8988T (cell line): ENCODE data around the gene PTPRO.

ENCODE experiments used
- DNase-seq: peaks from one replicate; pipeline ENCODE4 v3.0.0; 2011

PTPRO gene

DNA sequence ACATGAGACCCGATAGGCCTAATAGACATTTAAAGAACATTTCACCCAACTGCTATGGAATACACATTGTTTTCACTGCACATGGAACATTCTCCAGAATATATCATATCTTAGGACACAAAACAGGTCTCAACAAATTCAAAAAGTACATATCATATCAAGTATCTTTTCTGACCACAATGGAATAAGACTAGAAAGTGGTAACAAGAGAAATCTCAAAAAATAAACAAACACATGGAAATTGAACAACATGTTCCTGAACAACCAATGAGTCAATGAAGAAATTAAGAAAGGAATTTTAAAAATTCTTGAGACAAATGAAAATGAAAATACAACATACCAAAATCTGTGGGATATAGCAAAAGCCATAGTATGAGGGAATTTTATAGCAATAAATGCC lies 208.1 kb downstream of the PTPRO start:
- no peak for DNase-seq

DNA sequence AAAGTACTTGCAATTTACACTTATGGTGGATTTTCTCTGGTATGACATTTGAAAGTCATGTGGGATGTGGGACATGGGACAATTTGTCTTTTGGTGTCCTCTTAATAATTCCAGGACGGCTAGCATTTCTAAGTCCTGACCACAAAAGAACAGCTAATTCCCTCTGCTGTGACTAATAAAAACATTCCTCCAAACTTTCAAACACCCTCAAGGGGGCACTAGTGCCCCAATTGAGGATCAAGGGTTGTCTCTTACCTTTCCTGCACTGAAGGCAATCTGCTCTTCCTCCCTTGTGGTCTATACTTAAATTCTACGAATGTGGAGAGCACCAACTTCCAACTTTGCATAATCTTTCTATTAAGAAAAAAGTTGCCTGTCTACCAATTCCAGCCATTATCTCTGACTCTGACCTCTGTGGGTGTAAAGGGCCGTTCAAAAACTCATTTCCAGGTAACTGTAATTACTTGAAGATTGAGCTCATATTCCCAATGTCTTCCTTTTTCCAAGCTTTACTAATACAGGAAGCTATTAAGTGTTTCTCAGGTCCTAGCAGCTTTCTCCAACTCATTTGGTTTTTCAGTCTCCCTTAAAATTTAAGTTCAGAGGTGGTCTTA lies 210.2 kb downstream of the PTPRO start:
- no peak for DNase-seq

DNA sequence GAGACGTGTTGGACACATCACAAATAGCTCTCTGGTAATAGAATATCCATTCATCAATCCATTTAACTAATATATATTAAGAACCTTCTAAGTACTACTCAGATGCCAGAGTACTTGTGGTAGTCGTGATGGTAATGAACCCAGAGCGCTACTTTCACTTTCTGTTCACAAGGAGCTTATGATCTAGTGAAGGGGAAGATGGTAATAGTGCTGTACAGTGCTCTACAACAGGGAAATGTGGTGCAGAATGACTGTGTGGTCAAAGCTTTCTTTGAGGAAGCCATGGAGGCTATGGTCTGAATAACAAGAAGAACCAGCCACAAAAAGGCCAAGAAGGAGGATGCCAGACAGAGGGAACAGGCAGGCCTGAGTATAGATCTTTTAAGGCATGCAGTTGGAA lies 212.0 kb downstream of the PTPRO start:
- DNase-seq, result no peak

DNA sequence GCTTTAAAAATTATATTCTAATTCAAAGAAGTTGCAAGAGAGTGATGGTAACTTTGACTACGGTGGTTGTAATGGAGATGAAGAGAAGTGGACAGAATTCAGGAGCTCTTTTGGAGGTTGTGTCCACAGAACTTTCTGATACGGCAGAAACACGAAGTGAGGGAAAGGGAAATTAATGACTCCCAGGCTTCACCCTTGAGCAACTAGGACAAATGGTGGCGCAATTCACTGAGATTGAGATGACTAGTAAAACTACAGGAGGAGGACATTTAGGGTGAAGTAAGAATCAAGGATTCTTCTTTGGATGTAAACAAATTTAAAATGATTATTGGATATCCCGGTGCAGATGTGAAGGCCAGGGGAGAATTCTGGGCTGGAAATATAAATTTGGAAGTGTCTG lies 212.6 kb downstream of the PTPRO start:
- DNase-seq, result no peak

DNA sequence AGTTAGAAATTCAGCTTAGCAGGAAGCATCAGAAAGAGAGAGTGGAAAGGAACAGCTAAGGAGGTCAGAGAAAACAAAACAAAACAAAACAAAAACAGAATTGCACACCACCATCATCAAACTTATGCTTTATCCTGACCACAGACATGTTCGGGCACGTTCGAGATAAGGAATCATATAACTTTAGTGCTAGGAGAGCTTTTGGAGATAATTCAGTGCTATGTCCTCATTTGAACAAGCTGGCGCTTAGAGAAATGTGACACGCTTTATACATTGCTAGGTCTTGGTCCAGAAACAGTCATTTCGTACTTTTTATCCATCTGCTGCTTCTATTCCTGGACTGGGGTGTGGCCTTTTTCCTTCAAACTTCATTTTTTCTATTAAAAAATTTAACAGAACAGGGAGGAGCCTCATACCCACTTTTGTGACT lies 213.1 kb downstream of the PTPRO start:
- DNase-seq, result no peak

DNA sequence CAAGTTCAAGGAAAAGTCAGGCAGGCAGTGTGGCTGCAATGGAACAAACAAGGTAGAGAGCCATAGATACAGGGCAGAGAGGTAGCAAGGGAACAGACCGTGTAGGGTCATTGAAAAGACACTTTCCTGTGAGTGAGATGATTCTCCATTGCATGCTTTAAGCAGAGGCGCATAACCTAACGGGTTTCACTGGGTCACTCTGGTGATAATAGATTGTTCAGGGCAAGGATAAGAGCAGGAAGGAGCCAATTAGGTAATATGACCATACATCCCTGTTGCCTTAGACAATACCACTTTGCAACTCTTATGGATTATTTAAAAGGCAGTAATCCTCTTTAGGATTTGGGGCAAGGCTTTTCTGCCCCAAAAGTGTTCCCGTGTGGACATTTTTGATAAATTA lies 214.1 kb downstream of the PTPRO start:
- no peak for DNase-seq

DNA sequence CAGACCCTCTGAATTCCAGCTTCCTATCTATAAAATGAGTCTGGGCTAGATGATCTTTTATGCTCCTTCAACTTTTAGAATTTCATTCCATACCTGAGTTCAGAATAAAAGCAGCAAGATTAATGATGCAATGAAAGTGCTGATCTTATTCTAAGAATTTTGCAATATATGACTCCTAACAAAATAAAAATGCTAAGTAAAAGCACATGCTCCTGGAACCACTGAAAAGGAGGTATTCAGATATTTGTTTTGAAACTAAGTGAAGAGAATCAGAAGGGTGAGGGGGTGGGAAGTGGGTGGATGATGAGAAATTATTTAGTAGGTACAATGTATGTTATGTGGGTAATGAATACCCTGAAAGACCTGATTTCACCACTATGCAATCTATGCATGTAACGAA lies 216.6 kb downstream of the PTPRO start:
- no peak for DNase-seq

DNA sequence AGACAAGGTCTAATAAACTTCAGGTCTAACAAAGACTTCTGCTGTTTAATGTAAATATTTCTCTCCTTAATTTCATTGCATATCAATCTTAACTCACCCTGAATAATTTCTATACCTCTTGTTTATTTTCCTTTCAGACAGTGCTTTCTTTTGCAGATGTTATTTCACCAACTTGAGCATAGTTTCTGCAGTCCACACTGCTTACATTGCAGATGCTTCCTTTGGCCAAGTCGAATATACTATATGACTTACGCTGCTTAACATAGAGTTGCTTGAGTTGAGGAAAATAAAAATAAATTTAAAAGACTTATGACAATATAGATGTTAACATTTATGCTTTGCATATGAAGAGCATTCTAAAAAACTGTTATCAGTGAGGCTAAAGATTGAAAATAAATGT lies 217.7 kb downstream of the PTPRO start:
- no peak for DNase-seq

DNA sequence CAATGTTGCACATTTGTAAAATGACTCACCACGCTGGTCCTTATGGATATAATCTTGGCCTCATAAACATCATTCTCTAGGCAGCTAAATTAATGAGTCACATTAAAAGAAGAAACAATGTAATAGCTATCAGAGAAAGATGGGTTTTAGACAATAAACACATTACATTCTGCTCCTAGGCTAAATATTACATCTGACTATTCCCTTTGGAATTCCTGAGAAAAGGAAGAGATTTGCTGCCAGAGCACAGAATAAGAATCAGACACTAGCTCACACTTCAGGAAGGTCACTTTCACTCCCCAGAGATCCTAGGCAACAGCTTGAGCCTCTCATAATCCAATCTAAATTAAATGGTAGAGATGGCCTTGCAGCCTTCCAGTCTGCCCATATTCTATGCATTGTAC lies 218.2 kb downstream of the PTPRO start:
- no peak for DNase-seq

DNA sequence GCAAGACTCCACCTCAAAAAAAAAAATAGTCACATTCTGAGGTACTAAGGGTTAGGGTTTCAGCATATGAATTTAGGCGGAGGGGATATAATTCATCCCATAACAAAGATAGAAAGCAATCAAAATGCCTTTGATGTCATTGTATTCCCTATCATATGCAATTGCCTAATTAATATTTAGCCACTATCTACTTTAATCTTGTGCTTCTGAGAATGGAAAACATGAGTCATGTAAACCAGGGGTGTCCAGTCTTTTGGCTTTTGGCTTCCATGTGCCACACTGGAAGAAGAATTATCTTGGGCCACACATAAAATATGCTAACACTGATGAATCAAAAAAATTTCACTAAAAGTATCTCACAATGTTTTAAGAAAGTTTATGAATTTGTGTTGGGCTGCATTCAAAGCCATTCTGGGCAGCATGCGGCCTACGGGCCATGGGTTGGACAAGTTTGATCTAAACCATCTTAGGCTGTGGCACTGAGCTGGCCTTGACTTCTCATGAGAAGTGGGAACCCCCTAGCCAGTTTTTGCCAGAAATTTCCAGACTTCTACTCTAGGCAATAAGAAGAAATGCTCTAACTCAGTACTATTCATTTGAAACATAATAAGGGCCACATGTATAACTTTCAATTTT lies 219.8 kb downstream of the PTPRO start:
- no peak for DNase-seq

DNA sequence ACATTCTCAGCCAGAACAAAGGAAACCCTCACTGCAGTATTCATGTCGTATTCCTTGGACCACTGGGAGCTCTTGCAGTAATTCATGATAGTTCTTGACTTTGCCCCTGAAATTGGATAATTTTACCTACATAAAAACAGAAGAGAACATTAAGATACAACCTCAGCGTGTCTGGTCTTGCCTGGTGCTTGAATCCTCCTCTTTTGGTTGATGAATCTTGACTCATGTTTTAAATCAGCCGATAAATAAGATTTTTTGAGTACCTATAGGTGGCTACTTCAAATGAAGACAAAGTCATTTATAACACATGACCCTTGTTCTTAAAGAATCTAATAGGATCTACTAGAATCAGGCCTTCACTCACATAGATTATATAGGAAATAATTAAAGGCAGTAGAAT lies 221.0 kb downstream of the PTPRO start:
- DNase-seq, result no peak

DNA sequence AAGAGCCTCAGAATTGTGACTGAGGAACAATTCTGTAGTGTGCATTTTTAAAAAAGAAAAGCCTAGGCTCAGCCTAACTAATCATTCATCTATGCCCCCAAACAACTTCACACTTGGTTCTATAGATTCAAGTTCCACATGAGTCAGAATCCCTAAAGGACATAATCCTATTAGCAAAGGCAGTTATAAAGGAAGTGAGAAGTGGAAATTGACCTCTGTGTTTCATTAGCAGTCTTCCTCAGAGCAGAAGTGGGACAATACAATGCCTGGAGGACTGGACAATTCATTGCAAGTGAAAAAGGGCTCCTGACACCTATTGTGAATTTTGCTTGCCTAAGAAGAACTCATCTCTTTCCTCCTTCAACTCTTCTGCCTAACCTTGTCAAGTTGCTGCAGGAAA lies 222.3 kb downstream of the PTPRO start:
- DNase-seq, result no peak

DNA sequence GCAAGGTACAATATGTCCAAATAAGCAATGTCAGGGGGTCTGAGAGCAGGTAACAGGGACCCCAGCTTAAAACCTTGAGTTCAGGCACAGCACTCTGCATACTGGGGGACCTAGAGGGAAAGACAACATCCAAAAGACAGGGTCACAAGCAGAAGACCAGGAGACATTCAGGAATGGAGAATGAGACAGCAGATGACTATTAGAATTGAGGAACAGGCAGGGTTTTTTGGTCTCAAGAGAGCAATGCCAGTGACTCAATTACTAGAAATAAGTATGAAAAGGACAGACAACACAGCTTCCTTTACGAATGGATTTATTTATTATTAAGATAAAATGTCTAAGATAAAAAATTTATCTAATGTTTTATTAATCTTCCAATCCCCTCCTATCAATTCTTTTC lies 223.0 kb downstream of the PTPRO start:
- DNase-seq, result no peak

DNA sequence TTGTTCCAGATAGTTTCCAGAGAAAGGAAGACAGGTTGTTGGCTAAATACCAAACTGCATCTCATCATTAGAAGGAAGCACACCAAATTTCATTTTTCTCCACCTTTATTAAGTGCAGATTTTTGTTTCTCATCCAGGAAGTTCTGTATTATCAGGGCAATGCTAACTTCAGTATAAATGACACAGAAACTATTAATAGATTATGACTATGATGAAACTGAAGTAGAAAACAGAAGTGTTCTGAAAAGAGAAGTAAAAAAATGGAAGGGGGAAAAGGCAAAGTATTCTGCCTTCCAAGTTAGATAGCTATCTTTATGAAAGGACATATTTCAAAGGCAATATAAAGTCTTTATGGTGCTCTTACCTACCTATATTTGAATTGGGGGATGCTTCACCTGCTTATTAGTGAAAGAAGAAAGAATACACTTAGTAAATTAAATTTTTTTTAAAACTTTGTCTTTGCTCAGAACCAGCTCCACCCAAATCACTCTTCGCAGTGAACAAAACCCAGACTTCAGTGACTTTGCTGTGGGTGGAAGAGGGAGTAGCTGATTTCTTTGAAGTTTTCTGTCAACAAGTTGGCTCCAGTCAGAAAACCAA lies 223.9 kb downstream of the PTPRO start:
- DNase-seq, result no peak

DNA sequence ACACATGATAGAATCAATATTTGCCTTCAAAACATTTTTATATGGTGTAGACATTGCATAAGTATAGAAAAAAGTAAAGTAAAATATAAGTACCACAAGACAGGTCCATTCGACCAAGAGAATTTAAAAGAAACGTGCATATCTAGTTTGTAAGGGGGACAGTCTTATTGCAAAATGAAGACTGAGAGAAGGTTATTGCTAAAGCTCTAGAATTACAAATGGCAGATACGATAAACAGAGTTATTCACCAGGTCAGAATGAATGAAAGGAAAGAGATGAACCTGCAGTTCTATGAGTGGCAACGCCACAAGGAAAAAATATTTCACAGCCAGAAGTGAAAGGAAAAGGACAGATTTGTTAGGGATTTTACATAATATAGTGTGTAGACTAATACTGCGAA lies 224.8 kb downstream of the PTPRO start:
- DNase-seq, result no peak

DNA sequence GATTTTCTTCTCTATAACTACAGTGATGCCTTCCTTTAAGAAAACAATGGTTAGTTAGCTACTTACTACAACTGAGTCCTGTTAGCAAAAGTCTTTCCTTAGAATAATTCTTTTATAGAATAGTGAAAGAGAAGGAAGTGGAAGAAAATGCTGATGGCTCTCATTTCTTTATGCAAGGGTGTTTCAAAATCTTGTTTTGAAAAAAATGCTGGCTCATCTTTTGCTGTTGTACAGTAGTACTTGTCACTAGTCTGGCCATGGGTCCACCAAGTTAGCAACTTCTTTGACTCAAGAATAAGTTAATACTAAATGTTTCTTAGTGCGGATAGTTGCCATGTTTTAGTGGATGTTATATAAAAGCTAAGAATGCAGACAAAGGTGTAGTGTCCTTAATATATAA lies 225.4 kb downstream of the PTPRO start:
- DNase-seq, result no peak

DNA sequence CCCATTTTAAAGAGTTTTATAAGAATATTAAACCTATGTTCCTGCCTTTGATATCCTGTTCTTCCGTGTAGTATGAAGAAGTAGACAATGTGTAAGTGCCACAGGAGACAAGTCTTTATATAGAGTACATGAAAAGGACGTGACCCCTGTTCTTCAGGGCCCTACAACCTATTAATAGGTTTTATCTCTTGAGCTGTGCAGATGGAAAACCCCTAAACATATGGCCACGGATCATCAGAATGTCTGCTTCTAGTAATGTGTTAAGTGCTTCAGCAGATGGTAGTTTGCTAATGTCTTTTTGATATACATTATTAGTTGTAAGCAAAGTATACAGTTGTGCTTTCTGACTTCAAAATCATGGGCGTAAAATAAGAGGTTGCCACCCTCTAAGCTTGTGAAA lies 228.5 kb downstream of the PTPRO start:
- DNase-seq, result no peak

DNA sequence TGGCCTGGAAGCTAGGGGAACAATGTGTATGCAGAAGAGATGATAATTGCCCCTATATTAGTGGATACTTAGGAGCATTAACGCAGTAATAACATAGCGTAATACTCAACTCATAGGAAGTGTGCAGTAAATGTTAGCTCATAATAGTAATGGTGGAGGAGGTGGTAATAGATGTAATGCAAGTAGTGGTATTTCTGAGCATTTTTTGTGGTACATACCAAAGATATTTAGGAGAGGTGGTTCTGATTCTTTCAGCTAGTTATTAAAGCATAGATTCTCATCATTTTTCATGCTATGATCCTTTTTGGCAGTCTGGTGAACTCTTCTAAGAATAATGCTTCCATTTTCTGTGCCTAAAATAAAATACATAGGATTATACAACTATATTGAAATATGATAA lies 233.1 kb downstream of the PTPRO start:
- DNase-seq, result no peak

DNA sequence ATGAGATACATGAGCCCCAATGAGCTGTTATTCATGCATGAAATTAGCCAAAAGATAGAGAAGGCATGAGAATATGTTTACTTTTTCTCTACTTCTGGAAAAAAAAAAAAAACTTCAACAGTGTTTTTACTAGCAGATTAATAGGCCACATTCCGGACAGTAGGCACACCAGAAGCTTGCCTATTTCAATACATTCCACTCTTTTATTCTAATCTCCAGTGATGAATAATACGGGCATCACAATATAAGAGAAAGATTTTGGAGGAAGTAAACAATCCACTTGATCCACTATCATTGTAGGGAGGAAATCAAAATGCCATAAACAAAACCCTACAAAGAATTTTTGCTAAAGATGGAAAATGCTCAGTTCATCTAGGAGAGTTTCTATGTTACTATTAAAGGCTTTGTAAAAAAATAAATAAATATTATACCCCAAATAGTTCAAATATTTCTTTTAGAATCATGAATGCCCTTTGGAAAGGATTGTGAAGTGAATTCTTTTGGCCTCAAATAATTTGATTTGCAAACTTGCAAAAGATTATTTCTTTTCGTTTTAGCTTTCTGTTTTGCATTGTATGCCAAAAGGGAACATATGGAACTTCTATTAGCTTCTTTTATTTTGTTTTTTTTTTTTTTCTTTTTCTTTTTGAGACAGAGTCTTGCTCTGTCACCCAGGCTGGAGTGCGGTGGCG lies 234.2 kb downstream of the PTPRO start:
- DNase-seq, result no peak

DNA sequence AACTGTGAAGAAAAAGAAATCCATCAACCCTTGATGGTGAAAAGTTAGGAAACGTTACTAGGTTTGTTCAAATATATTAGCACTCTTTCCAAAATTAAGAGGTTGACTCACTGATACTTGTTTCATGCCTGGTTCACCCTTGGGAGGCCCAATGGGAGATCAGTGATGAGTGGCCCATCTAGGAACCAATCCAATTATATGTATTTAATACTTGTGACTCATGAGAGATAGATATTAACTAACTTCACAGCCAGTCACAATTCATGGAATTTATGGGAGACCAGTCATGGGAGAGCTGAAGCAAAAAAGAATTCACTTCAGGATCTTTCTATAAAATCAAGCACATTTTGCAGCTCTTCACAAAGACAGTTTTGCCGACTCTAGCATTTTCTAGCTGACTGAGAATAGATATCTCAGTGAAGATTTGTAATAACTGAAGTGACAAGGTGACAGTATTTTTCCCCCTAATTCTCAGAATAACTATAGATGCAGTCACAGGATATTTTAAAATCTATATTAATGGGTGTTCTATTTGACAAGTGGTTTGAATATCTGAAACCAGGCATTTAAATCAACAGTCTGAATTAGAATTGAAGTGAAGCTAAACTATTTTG lies 236.7 kb downstream of the PTPRO start:
- no peak for DNase-seq

DNA sequence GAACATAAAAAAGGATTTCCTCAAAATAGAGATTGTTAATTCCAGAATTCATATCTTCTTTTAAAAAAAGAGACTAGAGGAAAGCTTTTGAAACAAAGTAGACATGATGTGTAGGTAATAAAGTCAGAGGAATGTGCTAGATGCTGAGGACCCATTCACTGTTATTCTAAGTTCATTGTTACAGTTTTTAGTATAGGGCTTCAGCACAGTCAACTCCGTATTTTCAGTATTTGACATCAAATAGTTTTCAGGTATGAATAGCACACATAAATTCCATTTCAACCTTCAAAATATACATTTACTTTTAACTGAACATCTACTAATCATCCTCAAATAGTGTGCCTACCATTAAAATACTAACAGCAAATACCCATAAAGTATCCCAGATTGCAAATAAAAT lies 239.1 kb downstream of the PTPRO start:
- no peak for DNase-seq

DNA sequence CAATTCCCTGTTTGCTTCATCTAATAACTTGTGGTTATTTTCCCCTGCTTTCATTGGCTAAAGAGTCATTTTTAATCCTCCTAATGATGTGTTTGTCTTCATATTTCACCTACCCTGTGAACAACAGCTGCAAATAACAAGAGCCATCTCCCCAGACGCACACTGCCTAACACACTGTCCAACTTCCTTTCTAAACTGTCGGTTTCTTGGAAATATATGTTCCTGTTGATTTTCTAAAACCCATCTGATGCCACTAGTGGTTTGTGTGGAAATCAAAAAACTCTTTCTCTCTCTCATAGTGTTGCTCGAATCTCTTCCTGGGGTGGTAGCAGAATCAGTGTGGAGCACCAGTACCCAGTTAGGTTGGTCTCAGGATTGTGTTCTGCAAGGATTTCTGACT lies 240.0 kb downstream of the PTPRO start:
- no peak for DNase-seq

DNA sequence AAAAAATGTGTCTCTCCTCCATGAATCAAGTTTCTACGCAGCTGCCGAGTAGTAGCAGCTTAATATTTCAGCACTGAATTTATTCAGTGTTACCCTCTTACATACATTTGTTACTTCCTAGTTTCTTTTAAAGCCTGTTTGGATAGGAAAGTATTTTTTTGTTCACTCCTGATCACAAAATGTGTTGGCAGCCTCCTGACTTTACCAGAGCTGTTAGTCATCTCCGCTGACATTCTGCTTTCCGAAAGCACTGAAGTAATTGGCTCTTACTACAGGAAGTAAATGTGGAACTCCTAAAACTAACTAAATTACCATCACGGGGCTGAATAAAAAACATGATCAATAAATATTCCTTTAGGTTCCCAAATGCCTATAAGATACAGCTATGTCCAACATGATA lies 241.4 kb downstream of the PTPRO start:
- DNase-seq, result no peak

DNA sequence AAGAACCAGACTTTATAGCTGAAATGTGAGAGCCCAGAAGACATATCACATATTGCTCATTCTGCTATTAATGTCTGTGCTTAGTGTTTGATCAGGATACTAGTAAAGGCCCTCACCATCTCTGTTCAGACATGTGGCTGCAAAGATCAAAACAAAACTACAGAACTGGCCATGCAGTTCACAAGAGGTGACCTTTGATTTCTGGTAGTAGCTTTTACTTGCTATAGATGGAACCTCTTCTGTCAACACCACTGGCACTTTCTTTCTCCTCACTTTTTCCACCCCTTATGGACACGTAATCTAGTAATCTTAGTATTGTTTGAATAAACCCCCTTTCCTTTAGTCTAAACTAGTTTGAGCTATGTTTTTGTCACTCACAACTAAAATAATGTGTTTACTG lies 252.0 kb downstream of the PTPRO start:
- no peak for DNase-seq
